K562 (cell line): ENCODE results near the gene NGDN. TPM values are rescaled to one million over a fixed set of nuclear protein-coding genes. Genes with fewer than 3 reads are reported as not detected.

Experiments used
- ATAC-seq: fragments of 200-7000 bp; cut with Tn5 transposase; 3 replicates; pipeline ENCODE4 v1.9.1; 2020; ENCODE audit warnings: moderate library complexity
- BruUV-seq: library from RNA; stranded (reverse); fragments of 400-500 nt; replicated peaks from 2 replicates; lab custom pipeline; 2021; lab: Mats Ljungman, UMichigan
- CTCF ChIA-PET: fragments of 300-600 bp; formaldehyde crosslinking; extraction: SDS; loops from one replicate; lab custom pipeline; 2021; ENCODE audit warnings: low intra/inter-chr PET ratio; lab: Yijun Ruan, JAX
- POLR2A ChIA-PET: fragments of 300-600, 350-650 bp; sonication (Branson Sonifier 250); formaldehyde crosslinking; extraction: SDS; loops from one replicate; lab custom pipeline; 2021; ENCODE audit warnings: antibody characterized with exemption, inconsistent platforms; lab: Yijun Ruan, JAX
- DNase-seq, 4 experiments: peaks; one replicate each; pipeline versions ENCODE4 v3.0.0 to v3.0.0-alpha.2; 2011 to 2018; ENCODE audit warnings: low spot score in 3 of 4, mixed read lengths in 3 of 4; ENCODE audit errors: extremely low read depth in 1 of 4
- FAIRE-seq: peaks from 2 replicates; lab custom pipeline; 2011; peaks lifted over from hg19 to GRCh38; lab: Jason Lieb, UNC
- H2AFZ ChIP-seq: 2 replicates; pipeline ENCODE4 v1.6.0; 2011; ENCODE audit warnings: low read depth, low read length, control low read depth, inconsistent platforms
- H3K27ac ChIP-seq: fragments of 200-600 bp; 3 replicates; pipeline ENCODE4 v1.8.0; 2011; ENCODE audit warnings: low read depth, mild to moderate bottlenecking, control low read depth, inconsistent platforms, low read length, moderate library complexity, mixed read lengths; ENCODE audit errors: extremely low read depth
- H3K27me3 ChIP-seq, 2 experiments: fragments of 300-600 bp in 1 of 2; 2 replicates in 1 of 2; 3 replicates in 1 of 2; pipeline versions ENCODE4 v1.6.0 to v1.8.0; 2011; ENCODE audit warnings: inconsistent platforms in 2 of 2, low read length in 2 of 2, mild to moderate bottlenecking in 1 of 2, mixed read lengths in 1 of 2, moderate library complexity in 1 of 2; ENCODE audit not compliant: control insufficient read depth in 2 of 2, insufficient read depth in 2 of 2
- H3K36me3 ChIP-seq: fragments of 300-600 bp; 3 replicates; pipeline ENCODE4 v1.8.0; 2011; ENCODE audit warnings: mild to moderate bottlenecking, low read length, inconsistent platforms; ENCODE audit not compliant: control insufficient read depth, insufficient read depth
- H3K4me1 ChIP-seq, 2 experiments: fragments of 200-600 bp in 1 of 2; replicated peaks in 1 of 2; 2 replicates in 1 of 2; 3 replicates in 1 of 2; pipeline versions ENCODE4 v1.5.1 to v1.8.0; 2011; ENCODE audit warnings: inconsistent platforms in 2 of 2, low read length in 2 of 2, mild to moderate bottlenecking in 1 of 2, mixed read lengths in 1 of 2, moderate library complexity in 1 of 2; ENCODE audit not compliant: control insufficient read depth in 2 of 2, insufficient read depth in 2 of 2
- H3K4me2 ChIP-seq: 2 replicates; pipeline ENCODE4 v1.6.1; 2011; ENCODE audit warnings: low read length, control low read depth, inconsistent platforms, mixed read lengths; ENCODE audit not compliant: insufficient read depth
- H3K4me3 ChIP-seq: fragments of 200-600 bp; sonication (generic), shearing (Covaris generic); 2 replicates; pipeline ENCODE4 v1.5.1; 2016; ENCODE audit warnings: control low read depth, inconsistent platforms
- H3K79me2 ChIP-seq: fragments of 200-600 bp; 3 replicates; pipeline ENCODE4 v1.8.0; 2011; ENCODE audit warnings: low read length, inconsistent platforms; ENCODE audit not compliant: control insufficient read depth, insufficient read depth
- H3K9ac ChIP-seq, 2 experiments: 2 replicates each; pipeline versions ENCODE4 v1.6.0 to v1.6.1; 2011; ENCODE audit warnings: low read depth in 2 of 2, low read length in 2 of 2, control low read depth in 1 of 2, inconsistent platforms in 1 of 2, mild to moderate bottlenecking in 1 of 2, mixed read lengths in 1 of 2; ENCODE audit not compliant: insufficient read depth in 1 of 2
- H3K9me1 ChIP-seq: one replicate; pipeline ENCODE4 v1.6.0; 2011; ENCODE audit warnings: inconsistent platforms, mild to moderate bottlenecking, low read length, moderate library complexity; ENCODE audit not compliant: control insufficient read depth, insufficient read depth
- H3K9me3 ChIP-seq: replicated peaks from 2 replicates; pipeline ENCODE4 v1.5.1; 2011; ENCODE audit warnings: low read depth, low read length, inconsistent platforms; ENCODE audit not compliant: control insufficient read depth, insufficient read depth
- H4K20me1 ChIP-seq: replicated peaks from 2 replicates; pipeline ENCODE4 v1.6.1; 2011; ENCODE audit warnings: low read length, inconsistent platforms, mixed read lengths; ENCODE audit not compliant: control insufficient read depth, insufficient read depth
- COPS2 ChIP-seq: fragments of 450-650 bp; conservative IDR thresholded peaks from 2 replicates; pipeline ENCODE4 v1.6.1; 2016; ENCODE audit warnings: mild to moderate bottlenecking, moderate library complexity
- NR2C2 ChIP-seq, 2 experiments: fragments of 200-800 bp in 1 of 2; sonication (Bioruptor generic) in 1 of 2; sonication (generic) in 1 of 2; formaldehyde crosslinking in 1 of 2; IDR thresholded peaks; 2 replicates each; pipeline versions ENCODE4 v1.6.1 to v1.8.0; 2016 to 2022; ENCODE audit warnings: mild to moderate bottlenecking in 1 of 2, missing compliant biosample characterization in 1 of 2, missing genetic modification characterization in 1 of 2, missing genetic modification reagents in 1 of 2
- NR4A1 ChIP-seq, 2 experiments: fragments of 250-450 bp in 1 of 2; fragments of 450-650 bp in 1 of 2; sonication (Bioruptor Pico) in 1 of 2; IDR thresholded peaks; 2 replicates each; pipeline versions ENCODE4 v1.4.0 to v1.6.1; 2016 to 2020; ENCODE audit warnings: mild to moderate bottlenecking in 2 of 2, missing compliant biosample characterization in 1 of 2, missing genetic modification characterization in 1 of 2, moderate library complexity in 1 of 2
- PCBP1 ChIP-seq: fragments of 200-400 bp; formaldehyde crosslinking; IDR thresholded peaks from 2 replicates; pipeline ENCODE4 v1.6.1; 2018; ENCODE audit warnings: mild to moderate bottlenecking, low read depth, low read length; ENCODE audit not compliant: poor library complexity, severe bottlenecking
- RCOR1 ChIP-seq, 2 experiments: IDR thresholded peaks; 2 replicates each; pipeline ENCODE4 v1.6.1; 2012; ENCODE audit warnings: low read depth in 2 of 2, low read length in 2 of 2, borderline replicate concordance in 1 of 2, improper control_type of control experiment in 1 of 2
- ZBTB17 ChIP-seq: fragments of 450-650 bp; formaldehyde crosslinking; IDR thresholded peaks from 2 replicates; pipeline ENCODE4 v1.4.0; 2020; ENCODE audit warnings: mild to moderate bottlenecking
- ZNF551 ChIP-seq: fragments of 250-450 bp; sonication (Bioruptor Pico); IDR thresholded peaks from 2 replicates; pipeline ENCODE4 v1.5.0; 2021; ENCODE audit warnings: mild to moderate bottlenecking, moderate library complexity
- WGBS: fragments of 100-300 bp; shearing (Covaris generic); methylation state at CpG from one replicate; pipeline ENCODE4 v1.1.6; 2016; ENCODE audit warnings: low coverage, mixed read lengths; ENCODE audit not compliant: insufficient coverage; ENCODE audit errors: missing lambda C conversion rate; 5-methylcytosine and 5-hydroxymethylcytosine counted together
- in situ Hi-C: fragments of 300-500 bp; cut with MboI; formaldehyde crosslinking; loops from 4 replicates; pipeline ENCODE4 v1.15.0; 2018; ENCODE audit warnings: inconsistent platforms, mixed read lengths
- intact Hi-C: fragments of 100-400 bp; cut with micrococcal nuclease; formaldehyde crosslinking; loops from 2 replicates; pipeline ENCODE4 v1.14.2; 2022
- polyA plus RNA-seq, 8 experiments: library from polyadenylated mRNA; depleted of rRNA in 4 of 8; stranded (reverse) in 5 of 8; unstranded in 3 of 8; fragments of >200 nt; fragmentation: Nextera tagmentation in 2 of 8; fragmentation: Illumina TruSeq in 1 of 8; extraction: Ambion mirVana in 2 of 8; extraction: Trizol in 1 of 8; gene quantifications; 2 replicates each; pipeline versions ENCODE4 v1.2.1 to v1.2.3, GENCODE V29; 2011 to 2014; ENCODE audit warnings: inconsistent platforms in 1 of 8, missing spikeins in 1 of 8
- total RNA-seq, 7 experiments: library from RNA; depleted of rRNA in 6 of 7; stranded (reverse); fragments of >200 nt in 6 of 7; fragmentation: Illumina TruSeq in 2 of 7; extraction: Trizol in 2 of 7; gene quantifications; 2 replicates each; pipeline versions ENCODE4 v1.2.1 to v1.2.3, GENCODE V29; 2011 to 2021; ENCODE audit warnings: low replicate concordance in 1 of 7
- TF ChIP-seq, protein P1 (sequence below): fragments of 250-450 bp; sonication (Bioruptor Pico); IDR thresholded peaks from 2 replicates; pipeline ENCODE4 v1.8.0; 2021; ENCODE audit warnings: borderline replicate concordance, mild to moderate bottlenecking, moderate library complexity; ENCODE audit not compliant: poor library complexity, severe bottlenecking

NGDN gene
- total and polyA plus RNA-seq, 9 of the 15 experiments (the other 6 are each of a cell fraction or from before 2014, with no cell fraction given), result 42.9 to 195 (median 74.9) TPM

DNA sequence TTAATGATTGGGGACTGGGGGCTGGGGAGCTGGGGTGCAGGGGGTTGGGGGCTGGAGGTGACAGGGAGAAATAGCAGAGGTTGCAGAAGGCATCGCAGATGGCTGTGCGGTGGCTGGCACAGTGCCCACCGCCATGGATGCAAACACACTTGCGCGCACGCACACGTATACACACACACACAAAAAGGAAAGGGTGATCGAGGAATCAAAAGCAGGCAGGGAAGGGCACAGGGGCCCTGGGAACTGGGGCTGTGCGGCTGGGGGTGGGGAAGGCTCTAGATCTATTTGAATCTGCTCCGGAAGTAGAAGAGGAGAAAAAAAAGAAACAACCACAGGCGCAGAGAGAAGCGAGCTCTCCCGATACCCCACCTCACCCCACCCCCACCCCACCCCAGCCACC lies 42.7 kb downstream of the NGDN start (continued):
- no peak for TF ChIP-seq PCBP1
- TF ChIP-seq NR4A1 (CRISPR knock-in tag; IDR thresholded peaks at IDR 0.05), result no peak
- no peak for TF ChIP-seq NR4A1 (tag; IDR thresholded peaks at IDR 0.05)
- TF ChIP-seq RCOR1 (IDR thresholded peaks at IDR 0.05; ENCODE audit: borderline replicate concordance in 1 of 2, low read depth in 2 of 2, low read length in 2 of 2), result no peak

DNA sequence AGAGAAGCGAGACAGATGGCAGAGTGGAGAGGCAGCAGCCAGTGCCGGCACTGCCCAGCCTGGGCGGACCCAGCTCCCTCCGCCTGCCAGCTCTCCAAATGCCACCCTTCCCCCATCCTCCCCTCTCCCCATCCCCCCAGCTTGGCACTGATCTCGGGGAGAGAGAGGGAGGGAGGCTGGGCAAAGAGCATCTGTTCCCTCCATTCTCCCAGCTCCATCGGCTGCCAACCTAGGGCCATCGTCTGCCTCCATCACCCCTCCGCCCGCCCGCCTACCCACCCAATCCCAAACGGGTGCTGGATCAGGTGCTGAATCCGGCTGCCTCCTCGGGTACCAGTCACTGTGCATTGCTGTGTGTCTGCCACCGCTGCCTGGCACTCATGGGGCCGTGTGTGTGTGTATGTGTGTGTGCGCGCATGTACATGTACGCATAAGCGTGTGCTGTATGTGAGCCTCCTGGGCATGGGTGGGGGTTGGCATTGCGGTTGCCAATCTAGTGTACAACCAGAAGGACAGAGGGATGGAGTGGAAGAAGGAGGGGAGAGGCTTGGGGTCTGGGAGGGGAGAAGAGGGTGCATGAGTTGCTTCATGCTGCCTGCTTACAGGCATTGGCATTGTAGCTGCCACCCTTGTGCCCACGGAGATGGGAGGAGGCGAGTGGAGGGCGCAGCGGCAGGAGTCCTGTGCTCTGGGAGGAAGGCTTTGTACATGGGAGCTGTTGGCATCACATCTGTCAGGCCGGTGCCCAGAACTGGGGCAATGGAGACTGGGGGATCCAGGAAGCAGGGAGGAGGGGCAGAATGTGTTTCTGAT lies 43.7 kb downstream of the NGDN start:
- Histone ChIP-seq H3K79me2 (no peaks in the 10 kb centered on the region), H3K27ac (no peak overlapping the region), H3K27me3 (no peaks in the 10 kb centered on the region), H3K4me3 (no peak overlapping the region), H3K9me1 (no peaks in the 10 kb centered on the region), H2AFZ (no peak overlapping the region), H4K20me1 (no peaks in the 10 kb centered on the region), H3K9ac (no peak overlapping the region), H3K4me2 (no peak overlapping the region), H3K9me3 (no peaks in the 10 kb centered on the region), H3K4me1 (no peaks in the 10 kb centered on the region; a peak in 1 of 5 replicates), H3K36me3 (no peaks in the 10 kb centered on the region)
- in situ Hi-C loops (no loop called here), intact Hi-C loops (no loop called here)
- WGBS, result 26% methylated on average over 13 of the region's 25 CpGs
- TF ChIP-seq ZNF551 (CRISPR knock-in tag), result no peak
- no peak for TF ChIP-seq NR2C2 (CRISPR knock-in tag; IDR thresholded peaks at IDR 0.05)
- TF ChIP-seq NR2C2 (tag; IDR thresholded peaks at IDR 0.05), result no peak
- no peak for TF ChIP-seq COPS2
- TF ChIP-seq, protein P1, sequence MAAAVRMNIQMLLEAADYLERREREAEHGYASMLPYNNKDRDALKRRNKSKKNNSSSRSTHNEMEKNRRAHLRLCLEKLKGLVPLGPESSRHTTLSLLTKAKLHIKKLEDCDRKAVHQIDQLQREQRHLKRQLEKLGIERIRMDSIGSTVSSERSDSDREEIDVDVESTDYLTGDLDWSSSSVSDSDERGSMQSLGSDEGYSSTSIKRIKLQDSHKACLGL (CRISPR knock-in tag), result no peak
- TF ChIP-seq ZBTB17 (CRISPR knock-in tag), result no peak
- BruUV-seq, result no TSS peak
- ATAC-seq (no peak), FAIRE-seq (no peak), DNase-seq (no peak)
- ChIA-PET CTCF (no interaction called here), POLR2A (interaction anchor here (0.9 kb wide), 1 partner anchor 17 kb away, joined by 4 read pairs; no protein-coding TSS in a partner anchor)
